ENCODE results near the gene C16orf86. TPM values are rescaled to one million over a fixed set of nuclear protein-coding genes. Genes with fewer than 3 reads are reported as not detected.

Gene C16orf86, protein sequence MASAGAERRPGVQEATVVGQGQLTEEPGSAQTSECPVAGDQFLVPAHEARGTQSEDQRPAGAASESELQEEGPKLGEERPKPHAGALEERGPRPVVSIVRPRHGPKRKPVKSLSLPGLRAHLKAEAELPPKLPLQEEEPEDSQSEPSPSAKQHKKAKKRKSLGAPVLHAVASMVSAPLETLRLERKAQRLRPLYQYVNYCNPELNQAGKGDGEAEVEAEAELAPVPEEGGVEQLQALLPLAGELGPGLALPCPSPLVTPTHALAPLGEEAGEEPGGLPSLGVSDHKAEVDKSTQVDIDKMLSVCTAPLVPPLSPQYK
- 9.8 TPM for polyA plus RNA-seq (2013)

DNA sequence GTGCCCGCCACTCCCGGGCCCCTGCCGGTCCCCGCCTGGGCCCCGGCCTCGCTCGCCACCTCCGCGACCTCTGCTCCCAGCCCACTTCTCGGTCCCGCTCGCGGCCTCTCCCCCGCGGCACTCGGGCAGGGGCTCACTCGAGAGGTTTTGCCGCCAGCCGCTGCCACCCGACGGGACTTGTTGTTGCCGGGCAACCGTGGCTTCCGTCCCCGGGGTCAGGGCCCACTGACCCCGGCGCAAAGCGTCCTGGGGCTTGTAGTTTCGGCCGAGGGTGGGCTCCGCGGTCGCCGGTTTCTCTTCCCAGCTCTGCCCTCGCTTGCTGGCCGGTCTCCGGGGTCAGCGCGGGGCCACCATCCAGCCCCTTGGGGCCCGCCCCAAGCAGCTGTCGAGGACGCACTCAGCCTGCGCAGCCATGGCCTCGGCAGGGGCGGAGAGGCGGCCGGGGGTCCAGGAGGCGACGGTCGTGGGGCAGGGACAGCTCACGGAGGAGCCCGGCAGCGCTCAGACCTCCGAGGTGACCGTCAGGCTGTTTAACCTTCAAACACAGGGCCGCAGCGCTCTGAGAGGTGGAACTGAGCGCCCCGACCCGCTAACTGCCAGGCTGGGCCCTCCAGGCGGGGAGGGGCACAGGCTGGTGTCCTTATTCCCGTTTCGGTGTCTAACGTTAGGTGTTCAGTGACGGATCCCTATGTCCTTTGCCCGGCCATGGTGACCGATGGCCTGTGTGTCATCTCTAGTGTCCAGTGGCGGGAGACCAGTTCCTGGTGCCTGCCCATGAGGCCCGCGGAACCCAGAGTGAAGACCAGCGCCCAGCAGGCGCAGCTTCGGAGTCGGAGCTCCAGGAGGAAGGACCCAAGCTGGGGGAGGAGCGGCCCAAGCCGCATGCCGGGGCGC, at the start of gene C16orf86, which contains the start of gene ENKD1:
C16orf86 (plus strand) TSS at position 256 of the 894 bp plus-strand sequence; CDS start at position 413, 157 bp downstream.
ENKD1 (minus strand) TSS at position 192 of the 894 bp plus-strand sequence. CDS start 308 bp downstream, outside the sequence.
- WGBS (ENCODE audit: insufficient coverage): 1% methylated on average over 68 of the region's 78 CpGs
- Histone ChIP-seq H3K36me3 (ENCODE audit: control insufficient read depth in 4 of 4, insufficient read depth in 4 of 4, low read length in 3 of 4) (peaks cover 0 to 11% (median 7%) of the 10 kb centered on the region in 4 experiments), H3K4me3 (ENCODE audit: control insufficient read depth in 1 of 7, extremely low read depth in 1 of 7, insufficient read depth in 4 of 7, low read depth in 2 of 7, low read length in 6 of 7) (peak within 1 kb of the TSS; percentile 59 to 90 (median 74)), H3K9me3 (ENCODE audit: control extremely low read depth in 1 of 5, control insufficient read depth in 4 of 5, insufficient read depth in 2 of 5, low read depth in 1 of 5, low read length in 4 of 5) (no peaks in the 10 kb centered on the region), H3K27me3 (replicated peaks in 2 of 5; ENCODE audit: control insufficient read depth in 4 of 5, insufficient read depth in 5 of 5, low read length in 4 of 5) (no peaks in the 10 kb centered on the region), H3K4me1 (ENCODE audit: control extremely low read depth in 1 of 4, control insufficient read depth in 4 of 4, insufficient read depth in 4 of 4, low read length in 3 of 4) (peaks cover 2 to 37% (median 32%) of the 10 kb centered on the region in 4 experiments), H3K27ac (ENCODE audit: insufficient read depth in 1 of 2, low read depth in 1 of 2, low read length in 2 of 2, poor library complexity in 1 of 2, severe bottlenecking in 2 of 2) (peak within 1 kb of the TSS in 1 of 2 experiments; percentile 65)
- ChIA-PET CTCF (interaction anchor here (0.6 to 10.1 kb wide), 25 partner anchors 8 to 268 kb away, joined by 3 to 111 read pairs (median 4); partner anchors contain the start of genes ATP6V0D1, CARMIL2 and CTCF), POLR2A (interaction anchor here (2.0 to 2.8 kb wide), 2 partner anchors 104 to 119 kb away, joined by 6 to 8 read pairs; partner anchors contain the start of gene CTCF)
- DNase-seq: peak; percentile 79 to 90 (median 85)

GRCh38 chr16:67628216-67628615, 38.4 kb upstream of the C16orf86 start:
- H3K4me1 ChIP-seq (ENCODE audit: control extremely low read depth in 1 of 4, control insufficient read depth in 4 of 4, insufficient read depth in 4 of 4, low read length in 3 of 4): no peaks in the 10 kb centered on the region
- H3K4me3 ChIP-seq (ENCODE audit: control insufficient read depth in 1 of 7, extremely low read depth in 1 of 7, insufficient read depth in 4 of 7, low read depth in 2 of 7, low read length in 6 of 7): no peak overlapping the region
- ChIA-PET POLR2A (interaction anchor here (0.6 kb wide), 1 partner anchor 27 kb away, joined by 4 read pairs; no protein-coding TSS in a partner anchor), CTCF (interaction anchor here (2.3 kb wide), 1 partner anchor 16 kb away, joined by 8 read pairs; the partner anchor contains the start of gene CARMIL2)
- H3K27me3 ChIP-seq (replicated peaks in 2 of 5; ENCODE audit: control insufficient read depth in 4 of 5, insufficient read depth in 5 of 5, low read length in 4 of 5): no peaks in the 10 kb centered on the region
- H3K27ac ChIP-seq (ENCODE audit: insufficient read depth in 1 of 2, low read depth in 1 of 2, low read length in 2 of 2, poor library complexity in 1 of 2, severe bottlenecking in 2 of 2): no peak overlapping the region
- DNase-seq: no peak
- H3K9me3 ChIP-seq (ENCODE audit: control extremely low read depth in 1 of 5, control insufficient read depth in 4 of 5, insufficient read depth in 2 of 5, low read depth in 1 of 5, low read length in 4 of 5): no peaks in the 10 kb centered on the region
- peaks cover 25 to 80% (median 52%) of the 10 kb centered on the region in 4 experiments for H3K36me3 ChIP-seq (ENCODE audit: control insufficient read depth in 4 of 4, insufficient read depth in 4 of 4, low read length in 3 of 4)
- 99% methylated on average over 13 of the region's 14 CpGs for WGBS (ENCODE audit: insufficient coverage)

DNA sequence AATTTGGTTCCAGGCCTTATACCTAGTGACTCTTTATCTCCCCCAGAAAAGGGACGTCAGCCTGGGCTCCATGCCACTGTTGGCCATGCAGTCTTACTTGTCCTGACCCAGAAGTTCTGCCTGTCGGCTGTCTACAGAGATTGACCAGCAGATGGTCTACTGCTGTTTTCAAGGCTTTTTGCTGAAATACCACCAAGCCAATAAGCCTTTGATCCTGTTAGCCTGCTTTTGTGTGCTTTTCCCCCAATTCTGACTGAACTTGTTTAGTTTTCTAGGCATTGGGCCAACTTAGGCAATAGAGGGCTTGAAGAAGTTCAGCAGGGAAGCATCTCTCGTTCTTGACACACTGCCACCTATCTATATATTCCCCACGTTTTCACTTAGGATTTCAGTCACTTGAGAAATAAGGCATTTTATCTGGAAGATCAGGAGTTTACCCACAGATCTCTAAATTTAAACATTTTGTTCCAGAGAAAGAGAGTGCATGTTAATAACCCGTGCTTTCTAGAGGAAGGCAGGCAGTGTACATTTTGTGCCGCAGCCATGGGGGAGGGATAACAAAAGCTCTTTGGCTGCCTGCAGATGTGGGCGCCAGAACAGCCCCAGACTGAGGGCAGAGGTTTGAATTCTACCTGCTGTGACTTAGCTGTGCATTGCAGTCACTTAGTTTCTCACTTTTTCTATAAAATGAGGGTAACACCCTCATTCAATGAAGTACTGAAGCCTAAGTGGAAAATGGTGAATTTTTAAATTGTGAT, 34.0 kb upstream of the C16orf86 start:
- DNase-seq: no peak
- POLR2A ChIA-PET: no interaction called here
- H3K9me3 ChIP-seq (ENCODE audit: control extremely low read depth in 1 of 5, control insufficient read depth in 4 of 5, insufficient read depth in 2 of 5, low read depth in 1 of 5, low read length in 4 of 5): no peaks in the 10 kb centered on the region
- 98% methylated on average over 5 of the region's 7 CpGs for WGBS (ENCODE audit: insufficient coverage)
- H3K36me3 ChIP-seq (ENCODE audit: control insufficient read depth in 4 of 4, insufficient read depth in 4 of 4, low read length in 3 of 4): peaks cover 21 to 78% (median 52%) of the 10 kb centered on the region in 4 experiments
- H3K27ac ChIP-seq (ENCODE audit: insufficient read depth in 1 of 2, low read depth in 1 of 2, low read length in 2 of 2, poor library complexity in 1 of 2, severe bottlenecking in 2 of 2): no peak overlapping the region
- no peaks in the 10 kb centered on the region for H3K27me3 ChIP-seq (replicated peaks in 2 of 5; ENCODE audit: control insufficient read depth in 4 of 5, insufficient read depth in 5 of 5, low read length in 4 of 5)
- CTCF ChIA-PET: interaction anchor here (0.7 to 3.4 kb wide), 7 partner anchors 7 to 112 kb away, joined by 3 to 27 read pairs (median 4); partner anchors contain the start of genes CARMIL2 and RIPOR1
- H3K4me1 ChIP-seq (ENCODE audit: control extremely low read depth in 1 of 4, control insufficient read depth in 4 of 4, insufficient read depth in 4 of 4, low read length in 3 of 4): no peaks in the 10 kb centered on the region
- no peak overlapping the region for H3K4me3 ChIP-seq (ENCODE audit: control insufficient read depth in 1 of 7, extremely low read depth in 1 of 7, insufficient read depth in 4 of 7, low read depth in 2 of 7, low read length in 6 of 7)

GRCh38 chr16:67636713-67637112, 29.9 kb upstream of the C16orf86 start:
- CTCF ChIA-PET: interaction anchor here (1.8 to 2.7 kb wide), 2 partner anchors 19 to 116 kb away, joined by 4 to 16 read pairs; no protein-coding TSS in a partner anchor
- WGBS (ENCODE audit: insufficient coverage): 98% methylated on average over 7 of the region's 8 CpGs

DNA sequence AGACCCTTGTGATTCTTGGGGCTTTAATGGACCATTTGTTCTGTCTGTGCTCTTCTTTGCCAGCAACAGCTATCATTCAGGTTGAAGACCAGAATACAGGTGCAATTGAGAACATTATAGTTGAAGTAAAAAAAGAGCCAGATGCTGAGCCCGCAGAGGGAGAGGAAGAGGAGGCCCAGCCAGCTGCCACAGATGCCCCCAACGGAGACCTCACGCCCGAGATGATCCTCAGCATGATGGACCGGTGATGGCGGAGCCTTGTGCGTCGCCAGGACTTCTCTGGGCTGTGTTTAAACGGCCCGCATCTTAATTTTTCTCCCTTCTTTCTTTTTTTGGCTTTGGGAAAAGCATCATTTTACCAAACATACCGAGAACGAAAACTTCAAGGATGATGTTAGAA, 29.0 kb upstream of the C16orf86 start:
- ChIA-PET CTCF (interaction anchor here (1.6 to 2.7 kb wide), 3 partner anchors 90 to 122 kb away, joined by 3 to 16 read pairs (median 13); no protein-coding TSS in a partner anchor), POLR2A (no interaction called here)
- H3K36me3 ChIP-seq (ENCODE audit: control insufficient read depth in 4 of 4, insufficient read depth in 4 of 4, low read length in 3 of 4): peaks cover 20 to 56% (median 36%) of the 10 kb centered on the region in 4 experiments

More at GRCh38 chr16:67636713-67637112, 29.9 kb upstream of the C16orf86 start:
- no peak for DNase-seq
- Histone ChIP-seq H3K27me3 (replicated peaks in 2 of 5; ENCODE audit: control insufficient read depth in 4 of 5, insufficient read depth in 5 of 5, low read length in 4 of 5) (no peaks in the 10 kb centered on the region), H3K4me1 (ENCODE audit: control extremely low read depth in 1 of 4, control insufficient read depth in 4 of 4, insufficient read depth in 4 of 4, low read length in 3 of 4) (no peaks in the 10 kb centered on the region), H3K4me3 (ENCODE audit: control insufficient read depth in 1 of 7, extremely low read depth in 1 of 7, insufficient read depth in 4 of 7, low read depth in 2 of 7, low read length in 6 of 7) (no peak overlapping the region), H3K36me3 (ENCODE audit: control insufficient read depth in 4 of 4, insufficient read depth in 4 of 4, low read length in 3 of 4) (peaks cover 22 to 66% (median 43%) of the 10 kb centered on the region in 4 experiments), H3K9me3 (ENCODE audit: control extremely low read depth in 1 of 5, control insufficient read depth in 4 of 5, insufficient read depth in 2 of 5, low read depth in 1 of 5, low read length in 4 of 5) (no peaks in the 10 kb centered on the region), H3K27ac (ENCODE audit: insufficient read depth in 1 of 2, low read depth in 1 of 2, low read length in 2 of 2, poor library complexity in 1 of 2, severe bottlenecking in 2 of 2) (no peak overlapping the region)
- POLR2A ChIA-PET: no interaction called here

More for the DNA sequence above, 29.0 kb upstream of the C16orf86 start:
- no peaks in the 10 kb centered on the region for H3K9me3 ChIP-seq (ENCODE audit: control extremely low read depth in 1 of 5, control insufficient read depth in 4 of 5, insufficient read depth in 2 of 5, low read depth in 1 of 5, low read length in 4 of 5)
- no peaks in the 10 kb centered on the region for H3K27me3 ChIP-seq (replicated peaks in 2 of 5; ENCODE audit: control insufficient read depth in 4 of 5, insufficient read depth in 5 of 5, low read length in 4 of 5)
- no peak overlapping the region for H3K4me3 ChIP-seq (ENCODE audit: control insufficient read depth in 1 of 7, extremely low read depth in 1 of 7, insufficient read depth in 4 of 7, low read depth in 2 of 7, low read length in 6 of 7)
- no peaks in the 10 kb centered on the region for H3K4me1 ChIP-seq (ENCODE audit: control extremely low read depth in 1 of 4, control insufficient read depth in 4 of 4, insufficient read depth in 4 of 4, low read length in 3 of 4)
- no peak for DNase-seq
- WGBS (ENCODE audit: insufficient coverage): 99% methylated on average over 12 of the region's 12 CpGs
- no peak overlapping the region for H3K27ac ChIP-seq (ENCODE audit: insufficient read depth in 1 of 2, low read depth in 1 of 2, low read length in 2 of 2, poor library complexity in 1 of 2, severe bottlenecking in 2 of 2)
